K562 (cell line): Measurements from ENCODE around the gene SREBF1. TPM values are rescaled to one million over a fixed set of nuclear protein-coding genes. Genes with fewer than 3 reads are reported as not detected.

Source experiments
- BCOR ChIP-seq: fragments of 450-650 bp; IDR thresholded peaks from 2 replicates; pipeline ENCODE4 v1.6.1; 2016
- HMG20A ChIP-seq: fragments of 450-650 bp; formaldehyde crosslinking; conservative IDR thresholded peaks from 2 replicates; pipeline ENCODE4 v1.4.0; 2020; ENCODE audit warnings: mild to moderate bottlenecking, mixed read lengths
- HMG20B ChIP-seq: fragments of 250-450 bp; sonication (Bioruptor Pico); IDR thresholded peaks from 2 replicates; pipeline ENCODE4 v1.5.0; 2021; ENCODE audit warnings: mild to moderate bottlenecking
- KHSRP ChIP-seq: fragments of 450-650 bp; IDR thresholded peaks from 2 replicates; pipeline ENCODE4 v1.6.1; 2017
- MEIS2 ChIP-seq: fragments of 450-650 bp; IDR thresholded peaks from 2 replicates; pipeline ENCODE4 v1.6.1; 2014; ENCODE audit warnings: mild to moderate bottlenecking; ENCODE audit not compliant: partially characterized antibody
- NCOA2 ChIP-seq, 2 experiments: fragments of 450-650 bp; IDR thresholded peaks; 2 replicates each; pipeline ENCODE4 v1.6.1; 2018; ENCODE audit warnings: mild to moderate bottlenecking in 2 of 2, moderate library complexity in 1 of 2; ENCODE audit not compliant: partially characterized antibody in 2 of 2
- NFYB ChIP-seq: IDR thresholded peaks from 2 replicates; pipeline ENCODE4 v1.6.1; 2011; ENCODE audit warnings: mild to moderate bottlenecking, moderate library complexity; ENCODE audit not compliant: insufficient read length; ENCODE audit errors: extremely low read depth
- RAD21 ChIP-seq, 2 experiments: fragments of 250-450 bp in 1 of 2; fragments of 450-650 bp in 1 of 2; sonication (Bioruptor Pico) in 1 of 2; formaldehyde crosslinking in 1 of 2; IDR thresholded peaks in 1 of 2; conservative IDR thresholded peaks in 1 of 2; 2 replicates each; pipeline versions ENCODE4 v1.4.0 to v1.8.0; 2020 to 2022; ENCODE audit warnings: mild to moderate bottlenecking in 2 of 2, moderate library complexity in 1 of 2
- SMARCA5 ChIP-seq: fragments of 450-650 bp; IDR thresholded peaks from 2 replicates; pipeline ENCODE4 v1.6.1; 2016
- SMC3 ChIP-seq: conservative IDR thresholded peaks from 2 replicates; pipeline ENCODE4 v1.6.1; 2011; ENCODE audit warnings: low read depth, low read length, improper control_type of control experiment; ENCODE audit not compliant: insufficient read depth
- STAG1 ChIP-seq: sonication (generic); formaldehyde crosslinking; IDR thresholded peaks from 2 replicates; pipeline ENCODE4 v1.5.0; 2020; ENCODE audit warnings: missing genetic modification reagents, borderline replicate concordance
- ZNF12 ChIP-seq: sonication (generic); formaldehyde crosslinking; IDR thresholded peaks from 2 replicates; pipeline ENCODE4 v1.4.0; 2020; ENCODE audit warnings: mild to moderate bottlenecking, missing genetic modification reagents
- ZNF124 ChIP-seq: sonication (generic); formaldehyde crosslinking; IDR thresholded peaks from 2 replicates; pipeline ENCODE4 v1.8.1; 2022; ENCODE audit warnings: missing genetic modification reagents
- ZNF384 ChIP-seq: IDR thresholded peaks from 2 replicates; pipeline ENCODE4 v1.6.1; 2012; ENCODE audit warnings: low read depth, low read length, improper control_type of control experiment
- polyA plus RNA-seq, 8 experiments: library from polyadenylated mRNA; depleted of rRNA in 4 of 8; stranded (reverse) in 5 of 8; unstranded in 3 of 8; fragments of >200 nt; fragmentation: Nextera tagmentation in 2 of 8; fragmentation: Illumina TruSeq in 1 of 8; extraction: Ambion mirVana in 2 of 8; extraction: Trizol in 1 of 8; gene quantifications; 2 replicates each; pipeline versions ENCODE4 v1.2.1 to v1.2.3, GENCODE V29; 2011 to 2014; ENCODE audit warnings: inconsistent platforms in 1 of 8, missing spikeins in 1 of 8
- total RNA-seq, 7 experiments: library from RNA; depleted of rRNA in 6 of 7; stranded (reverse); fragments of >200 nt in 6 of 7; fragmentation: Illumina TruSeq in 2 of 7; extraction: Trizol in 2 of 7; gene quantifications; 2 replicates each; pipeline versions ENCODE4 v1.2.1 to v1.2.3, GENCODE V29; 2011 to 2021; ENCODE audit warnings: low replicate concordance in 1 of 7
- TF ChIP-seq, protein P1 (sequence below): fragments of 250-450 bp; sonication (Bioruptor Pico); IDR thresholded peaks from 2 replicates; pipeline ENCODE4 v1.8.0; 2022; ENCODE audit warnings: moderate library complexity, mild to moderate bottlenecking, inconsistent platforms
- TF ChIP-seq, protein P2 (sequence below), 2 experiments: fragments of 450-650 bp; IDR thresholded peaks; 2 replicates each; pipeline ENCODE4 v1.6.1; 2016
- TF ChIP-seq, protein P3 (sequence below): fragments of 450-650 bp; IDR thresholded peaks from 2 replicates; pipeline ENCODE4 v1.6.1; 2017; ENCODE audit warnings: antibody characterized with exemption, mild to moderate bottlenecking
- TF ChIP-seq, protein P4 (sequence below): fragments of 450-650 bp; IDR thresholded peaks from 2 replicates; pipeline ENCODE4 v1.6.1; 2018; ENCODE audit warnings: mild to moderate bottlenecking, low read depth; ENCODE audit not compliant: partially characterized antibody
- TF ChIP-seq, protein P5 (sequence below): sonication (generic); formaldehyde crosslinking; IDR thresholded peaks from 2 replicates; pipeline ENCODE4 v1.8.0; 2022; ENCODE audit warnings: mild to moderate bottlenecking, low read depth, missing genetic modification reagents

SREBF1 gene
- total and polyA plus RNA-seq, 9 of the 15 experiments (the other 6 are each of a cell fraction or from before 2014, with no cell fraction given): 1.6 to 169 (median 69.4) TPM

DNA sequence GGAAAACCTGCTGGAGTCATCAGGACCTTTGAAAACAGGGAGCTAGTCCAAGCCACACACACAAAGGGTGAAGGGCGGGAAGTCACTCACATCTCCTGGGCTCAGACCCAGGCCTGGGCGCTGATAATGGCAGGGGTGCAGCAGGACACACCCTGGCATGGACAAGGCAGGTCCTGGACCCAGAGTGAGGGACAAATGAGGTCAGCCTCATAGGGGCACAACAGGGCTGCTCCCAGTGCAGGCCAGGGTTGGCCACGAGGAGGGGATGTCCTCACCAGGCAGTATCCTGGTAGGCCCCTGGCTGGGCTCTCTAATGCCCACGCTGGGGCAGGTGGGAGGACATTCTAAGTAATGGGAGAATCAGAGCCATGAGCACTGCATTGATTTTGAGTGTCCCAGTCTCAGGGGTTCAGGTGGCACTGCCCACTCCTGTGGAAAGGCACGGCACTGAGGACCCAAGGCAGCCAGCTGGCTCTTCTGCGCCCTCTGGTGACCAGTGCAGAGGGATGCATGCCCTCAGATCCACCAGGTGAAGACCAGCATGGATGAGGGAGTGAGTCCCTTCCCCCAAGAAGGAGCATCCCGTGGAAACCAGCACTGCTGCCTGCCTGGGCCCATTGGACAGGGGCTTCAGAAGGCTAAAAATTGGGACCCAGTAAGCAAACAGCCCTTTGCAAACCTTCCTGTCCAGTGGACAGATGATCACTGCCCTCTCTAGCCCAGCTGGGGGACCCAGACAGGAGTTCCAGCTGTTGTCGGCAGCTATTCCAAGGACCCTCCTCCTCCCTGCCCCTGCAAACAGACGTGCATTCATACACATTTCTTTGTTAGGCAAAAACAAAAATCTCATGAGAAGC lies 23.4 kb upstream of the SREBF1 start (continued):
- TF ChIP-seq, protein P1, sequence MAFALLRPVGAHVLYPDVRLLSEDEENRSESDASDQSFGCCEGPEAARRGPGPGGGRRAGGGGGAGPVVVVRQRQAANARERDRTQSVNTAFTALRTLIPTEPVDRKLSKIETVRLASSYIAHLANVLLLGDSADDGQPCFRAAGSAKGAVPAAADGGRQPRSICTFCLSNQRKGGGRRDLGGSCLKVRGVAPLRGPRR: no peak
- TF ChIP-seq HMG20B (CRISPR knock-in tag): no peak
- no peak for TF ChIP-seq HMG20A (CRISPR knock-in tag)
- no peak for TF ChIP-seq ZNF12
- TF ChIP-seq NCOA2 (IDR thresholded peaks at IDR 0.05; ENCODE audit: partially characterized antibody in 2 of 2): no peak
- TF ChIP-seq, protein P2, sequence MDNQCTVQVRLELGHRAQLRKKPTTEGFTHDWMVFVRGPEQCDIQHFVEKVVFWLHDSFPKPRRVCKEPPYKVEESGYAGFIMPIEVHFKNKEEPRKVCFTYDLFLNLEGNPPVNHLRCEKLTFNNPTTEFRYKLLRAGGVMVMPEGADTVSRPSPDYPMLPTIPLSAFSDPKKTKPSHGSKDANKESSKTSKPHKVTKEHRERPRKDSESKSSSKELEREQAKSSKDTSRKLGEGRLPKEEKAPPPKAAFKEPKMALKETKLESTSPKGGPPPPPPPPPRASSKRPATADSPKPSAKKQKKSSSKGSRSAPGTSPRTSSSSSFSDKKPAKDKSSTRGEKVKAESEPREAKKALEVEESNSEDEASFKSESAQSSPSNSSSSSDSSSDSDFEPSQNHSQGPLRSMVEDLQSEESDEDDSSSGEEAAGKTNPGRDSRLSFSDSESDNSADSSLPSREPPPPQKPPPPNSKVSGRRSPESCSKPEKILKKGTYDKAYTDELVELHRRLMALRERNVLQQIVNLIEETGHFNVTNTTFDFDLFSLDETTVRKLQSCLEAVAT (IDR thresholded peaks at IDR 0.05): no peak
- TF ChIP-seq, protein P3, sequence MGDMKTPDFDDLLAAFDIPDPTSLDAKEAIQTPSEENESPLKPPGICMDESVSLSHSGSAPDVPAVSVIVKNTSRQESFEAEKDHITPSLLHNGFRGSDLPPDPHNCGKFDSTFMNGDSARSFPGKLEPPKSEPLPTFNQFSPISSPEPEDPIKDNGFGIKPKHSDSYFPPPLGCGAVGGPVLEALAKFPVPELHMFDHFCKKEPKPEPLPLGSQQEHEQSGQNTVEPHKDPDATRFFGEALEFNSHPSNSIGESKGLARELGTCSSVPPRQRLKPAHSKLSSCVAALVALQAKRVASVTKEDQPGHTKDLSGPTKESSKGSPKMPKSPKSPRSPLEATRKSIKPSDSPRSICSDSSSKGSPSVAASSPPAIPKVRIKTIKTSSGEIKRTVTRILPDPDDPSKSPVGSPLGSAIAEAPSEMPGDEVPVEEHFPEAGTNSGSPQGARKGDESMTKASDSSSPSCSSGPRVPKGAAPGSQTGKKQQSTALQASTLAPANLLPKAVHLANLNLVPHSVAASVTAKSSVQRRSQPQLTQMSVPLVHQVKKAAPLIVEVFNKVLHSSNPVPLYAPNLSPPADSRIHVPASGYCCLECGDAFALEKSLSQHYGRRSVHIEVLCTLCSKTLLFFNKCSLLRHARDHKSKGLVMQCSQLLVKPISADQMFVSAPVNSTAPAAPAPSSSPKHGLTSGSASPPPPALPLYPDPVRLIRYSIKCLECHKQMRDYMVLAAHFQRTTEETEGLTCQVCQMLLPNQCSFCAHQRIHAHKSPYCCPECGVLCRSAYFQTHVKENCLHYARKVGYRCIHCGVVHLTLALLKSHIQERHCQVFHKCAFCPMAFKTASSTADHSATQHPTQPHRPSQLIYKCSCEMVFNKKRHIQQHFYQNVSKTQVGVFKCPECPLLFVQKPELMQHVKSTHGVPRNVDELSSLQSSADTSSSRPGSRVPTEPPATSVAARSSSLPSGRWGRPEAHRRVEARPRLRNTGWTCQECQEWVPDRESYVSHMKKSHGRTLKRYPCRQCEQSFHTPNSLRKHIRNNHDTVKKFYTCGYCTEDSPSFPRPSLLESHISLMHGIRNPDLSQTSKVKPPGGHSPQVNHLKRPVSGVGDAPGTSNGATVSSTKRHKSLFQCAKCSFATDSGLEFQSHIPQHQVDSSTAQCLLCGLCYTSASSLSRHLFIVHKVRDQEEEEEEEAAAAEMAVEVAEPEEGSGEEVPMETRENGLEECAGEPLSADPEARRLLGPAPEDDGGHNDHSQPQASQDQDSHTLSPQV: 0 out of 2 replicates have a peak, but pooled peaks have one; percentile 29
- peak; percentile 13; the same call in 1 of the 2 replicates for TF ChIP-seq ZNF384
- peak; percentile 74; the same call in 1 of the 2 replicates for TF ChIP-seq STAG1 (CRISPR knock-in tag)
- peak; percentile 94 for TF ChIP-seq SMC3
- TF ChIP-seq SMARCA5: no peak
- TF ChIP-seq, protein P4, sequence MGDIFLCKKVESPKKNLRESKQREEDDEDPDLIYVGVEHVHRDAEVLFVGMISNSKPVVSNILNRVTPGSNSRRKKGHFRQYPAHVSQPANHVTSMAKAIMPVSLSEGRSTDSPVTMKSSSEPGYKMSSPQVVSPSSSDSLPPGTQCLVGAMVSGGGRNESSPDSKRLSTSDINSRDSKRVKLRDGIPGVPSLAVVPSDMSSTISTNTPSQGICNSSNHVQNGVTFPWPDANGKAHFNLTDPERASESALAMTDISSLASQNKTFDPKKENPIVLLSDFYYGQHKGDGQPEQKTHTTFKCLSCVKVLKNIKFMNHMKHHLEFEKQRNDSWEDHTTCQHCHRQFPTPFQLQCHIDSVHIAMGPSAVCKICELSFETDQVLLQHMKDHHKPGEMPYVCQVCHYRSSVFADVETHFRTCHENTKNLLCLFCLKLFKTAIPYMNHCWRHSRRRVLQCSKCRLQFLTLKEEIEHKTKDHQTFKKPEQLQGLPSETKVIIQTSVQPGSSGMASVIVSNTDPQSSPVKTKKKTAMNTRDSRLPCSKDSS: no peak
- TF ChIP-seq, protein P5, sequence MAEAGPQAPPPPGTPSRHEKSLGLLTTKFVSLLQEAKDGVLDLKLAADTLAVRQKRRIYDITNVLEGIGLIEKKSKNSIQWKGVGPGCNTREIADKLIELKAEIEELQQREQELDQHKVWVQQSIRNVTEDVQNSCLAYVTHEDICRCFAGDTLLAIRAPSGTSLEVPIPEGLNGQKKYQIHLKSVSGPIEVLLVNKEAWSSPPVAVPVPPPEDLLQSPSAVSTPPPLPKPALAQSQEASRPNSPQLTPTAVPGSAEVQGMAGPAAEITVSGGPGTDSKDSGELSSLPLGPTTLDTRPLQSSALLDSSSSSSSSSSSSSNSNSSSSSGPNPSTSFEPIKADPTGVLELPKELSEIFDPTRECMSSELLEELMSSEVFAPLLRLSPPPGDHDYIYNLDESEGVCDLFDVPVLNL: no peak
- TF ChIP-seq BCOR: no peak
- peak; percentile 90 to 96 for TF ChIP-seq RAD21 (CRISPR knock-in tag; conservative IDR thresholded peaks at IDR 0.05 in 1 of 2, IDR thresholded peaks at IDR 0.05 in 1 of 2)
- no peak for TF ChIP-seq KHSRP
- no peak for TF ChIP-seq MEIS2
- no peak for TF ChIP-seq NFYB
- TF ChIP-seq ZNF124: no peak
